ENCODE data around the gene NUP54.

Gene NUP54

GRCh38 chr4:76192236-76192635 lies 44.0 kb upstream of the NUP54 start:
- Histone ChIP-seq H3K4me3 (ENCODE audit: low read depth in 1 of 2, low read length in 1 of 2) (no peak overlapping the region), H3K36me3 (peaks cover 22% of the 10 kb centered on the region), H3K27me3 (no peaks in the 10 kb centered on the region), H3K9me3 (no peaks in the 10 kb centered on the region), H3K27ac (no peak overlapping the region), H3K4me1 (ENCODE audit: control insufficient read depth in 1 of 2, insufficient read depth in 1 of 2, low read depth in 1 of 2, low read length in 1 of 2) (no peaks in the 10 kb centered on the region)
- TF ChIP-seq CTCF (IDR thresholded peaks at IDR 0.05), result no peak

GRCh38 chr4:76188557-76188956 lies 40.4 kb upstream of the NUP54 start:
- Histone ChIP-seq H3K27ac (no peak overlapping the region), H3K9me3 (no peaks in the 10 kb centered on the region), H3K4me1 (ENCODE audit: control insufficient read depth in 1 of 2, insufficient read depth in 1 of 2, low read depth in 1 of 2, low read length in 1 of 2) (no peaks in the 10 kb centered on the region), H3K4me3 (ENCODE audit: low read depth in 1 of 2, low read length in 1 of 2) (no peak overlapping the region), H3K36me3 (peaks cover 16% of the 10 kb centered on the region), H3K27me3 (no peaks in the 10 kb centered on the region)
- TF ChIP-seq CTCF (IDR thresholded peaks at IDR 0.05), result no peak

GRCh38 chr4:76188149-76188548 lies 40.0 kb upstream of the NUP54 start:
- H3K9me3 ChIP-seq, result no peaks in the 10 kb centered on the region
- H3K27ac ChIP-seq, result no peak overlapping the region
- H3K36me3 ChIP-seq, result peaks cover 15% of the 10 kb centered on the region
- H3K4me3 ChIP-seq (ENCODE audit: low read depth in 1 of 2, low read length in 1 of 2), result no peak overlapping the region
- TF ChIP-seq CTCF (IDR thresholded peaks at IDR 0.05), result no peak
- no peaks in the 10 kb centered on the region for H3K27me3 ChIP-seq
- H3K4me1 ChIP-seq (ENCODE audit: control insufficient read depth in 1 of 2, insufficient read depth in 1 of 2, low read depth in 1 of 2, low read length in 1 of 2), result no peaks in the 10 kb centered on the region

- TF ChIP-seq CTCF (IDR thresholded peaks at IDR 0.05), result no peak
- H3K4me1 ChIP-seq (ENCODE audit: control insufficient read depth in 1 of 2, insufficient read depth in 1 of 2, low read depth in 1 of 2, low read length in 1 of 2), result no peaks in the 10 kb centered on the region
- H3K27ac ChIP-seq, result no peak overlapping the region
- no peaks in the 10 kb centered on the region for H3K27me3 ChIP-seq
- no peaks in the 10 kb centered on the region for H3K9me3 ChIP-seq
- no peak overlapping the region for H3K4me3 ChIP-seq (ENCODE audit: low read depth in 1 of 2, low read length in 1 of 2)
- peaks cover 15% of the 10 kb centered on the region for H3K36me3 ChIP-seq
These were observed 39.0 kb upstream of the NUP54 start for GRCh38 chr4:76187152-76187551.

GRCh38 chr4:76182463-76182862 lies 34.3 kb upstream of the NUP54 start:
- no peaks in the 10 kb centered on the region for H3K4me1 ChIP-seq (ENCODE audit: control insufficient read depth in 1 of 2, insufficient read depth in 1 of 2, low read depth in 1 of 2, low read length in 1 of 2)
- no peak for TF ChIP-seq CTCF (IDR thresholded peaks at IDR 0.05)
- H3K27me3 ChIP-seq, result no peaks in the 10 kb centered on the region
- peaks cover 14% of the 10 kb centered on the region for H3K36me3 ChIP-seq
- no peak overlapping the region for H3K4me3 ChIP-seq (ENCODE audit: low read depth in 1 of 2, low read length in 1 of 2)
- H3K27ac ChIP-seq, result no peak overlapping the region
- H3K9me3 ChIP-seq, result no peaks in the 10 kb centered on the region
